ENCODE data around the gene PCNX2. TPM values are rescaled to one million over a fixed set of nuclear protein-coding genes. Genes with fewer than 3 reads are reported as not detected.
"Not testable (repeated sequence)": the region's sequence is repeated elsewhere in the genome, so short reads cannot be mapped to it uniquely, and the experiment has no call there.

Gene PCNX2
- total RNA-seq, 1 experiment from 2014 or later = 11.0 TPM

- no peaks in the 10 kb centered on the region; the same call in 1 of the 2 replicates for H3K36me3 ChIP-seq
- H3K4me1 ChIP-seq (replicated peaks) = no peaks in the 10 kb centered on the region
- no peak overlapping the region for H3K27ac ChIP-seq
- no peak overlapping the region for H3K4me3 ChIP-seq
- DNase-seq (ENCODE audit: low read depth in 1 of 2, low spot score in 2 of 2) = no peak
- no peaks in the 10 kb centered on the region for H3K9me3 ChIP-seq (replicated peaks)
- H3K27me3 ChIP-seq (replicated peaks) = no peaks in the 10 kb centered on the region
Observed at GRCh38 chr1:233097959-233098580, 197.5 kb downstream of the PCNX2 start.

DNA sequence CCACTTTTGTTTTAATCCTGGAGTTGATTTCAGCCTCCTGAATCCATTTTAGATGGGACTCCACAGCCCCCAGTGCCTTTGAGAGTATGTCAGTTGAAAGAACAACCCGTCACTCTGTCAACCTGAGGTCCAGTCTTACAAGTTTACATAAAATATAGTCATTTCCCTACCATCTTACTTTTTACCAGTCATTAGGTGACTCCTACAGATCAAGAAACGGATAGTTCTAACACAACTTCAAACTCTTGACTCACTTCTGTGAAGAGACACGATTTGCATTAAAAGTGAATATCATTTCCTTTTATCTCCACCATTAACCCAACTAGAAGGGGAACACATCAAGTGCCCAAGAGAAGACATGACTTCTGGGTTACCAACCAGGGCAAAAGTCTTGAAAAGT lies 198.0 kb downstream of the PCNX2 start:
- H3K9me3 ChIP-seq (replicated peaks) = no peaks in the 10 kb centered on the region
- H3K4me1 ChIP-seq (replicated peaks) = no peaks in the 10 kb centered on the region
- H3K4me3 ChIP-seq = no peak overlapping the region
- DNase-seq (ENCODE audit: low read depth in 1 of 2, low spot score in 2 of 2) = no peak
- H3K27me3 ChIP-seq (replicated peaks) = no peaks in the 10 kb centered on the region
- no peaks in the 10 kb centered on the region; the same call in 1 of the 2 replicates for H3K36me3 ChIP-seq
- no peak overlapping the region for H3K27ac ChIP-seq

- Histone ChIP-seq H3K36me3 (no peaks in the 10 kb centered on the region; the same call in 1 of the 2 replicates), H3K4me1 (replicated peaks) (no peaks in the 10 kb centered on the region), H3K27me3 (replicated peaks) (no peaks in the 10 kb centered on the region), H3K9me3 (replicated peaks) (no peaks in the 10 kb centered on the region), H3K4me3 (no peak overlapping the region), H3K27ac (no peak overlapping the region)
- no peak for DNase-seq (ENCODE audit: low read depth in 1 of 2, low spot score in 2 of 2)
Observed at GRCh38 chr1:233094691-233095090, 200.8 kb downstream of the PCNX2 start.

DNA sequence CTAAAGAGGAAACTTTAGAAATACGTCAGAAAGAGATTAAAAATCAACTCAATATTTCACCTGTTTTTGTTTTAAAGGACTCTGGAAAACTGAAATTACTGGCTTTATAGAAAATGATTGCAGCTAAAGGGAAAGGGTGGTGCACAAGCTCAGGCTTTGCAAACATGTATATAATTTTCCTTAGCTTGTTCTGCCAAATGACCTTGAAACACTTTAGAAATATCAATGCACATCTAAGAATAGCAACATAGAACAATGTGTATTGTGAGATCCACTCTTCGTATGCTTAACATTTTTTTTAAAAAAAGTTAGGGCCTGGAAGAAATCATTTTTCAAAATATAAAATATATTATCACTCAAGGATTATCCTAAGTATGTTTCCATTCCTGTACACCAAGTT lies 201.3 kb downstream of the PCNX2 start:
- Histone ChIP-seq H3K9me3 (replicated peaks) (no peaks in the 10 kb centered on the region), H3K4me3 (no peak overlapping the region), H3K27ac (no peak overlapping the region), H3K4me1 (replicated peaks) (no peaks in the 10 kb centered on the region), H3K27me3 (replicated peaks) (no peaks in the 10 kb centered on the region), H3K36me3 (no peaks in the 10 kb centered on the region; the same call in 1 of the 2 replicates)
- no peak for DNase-seq (ENCODE audit: low read depth in 1 of 2, low spot score in 2 of 2)

GRCh38 chr1:233090746-233091494 lies 204.6 kb downstream of the PCNX2 start:
- H3K4me1 ChIP-seq (replicated peaks) = 0 out of 2 replicates have a peak, but pooled peaks cover under 1% of the 10 kb centered on the region
- no peaks in the 10 kb centered on the region for H3K9me3 ChIP-seq (replicated peaks)
- H3K27ac ChIP-seq = no peak overlapping the region
- no peak overlapping the region for H3K4me3 ChIP-seq
- DNase-seq (ENCODE audit: low read depth in 1 of 2, low spot score in 2 of 2) = no peak
- H3K36me3 ChIP-seq = no peaks in the 10 kb centered on the region
- no peaks in the 10 kb centered on the region for H3K27me3 ChIP-seq (replicated peaks)

- H3K9me3 ChIP-seq (replicated peaks) = no peaks in the 10 kb centered on the region
- H3K27ac ChIP-seq = no peak overlapping the region
- H3K27me3 ChIP-seq (replicated peaks) = no peaks in the 10 kb centered on the region
- H3K4me3 ChIP-seq = no peak overlapping the region
- H3K36me3 ChIP-seq = no peaks in the 10 kb centered on the region
- no peak for DNase-seq (ENCODE audit: low read depth in 1 of 2, low spot score in 2 of 2)
- H3K4me1 ChIP-seq (replicated peaks) = peaks cover 16% of the 10 kb centered on the region
Observed at GRCh38 chr1:233089251-233089650, 206.3 kb downstream of the PCNX2 start.

GRCh38 chr1:233088613-233089012 lies 206.9 kb downstream of the PCNX2 start:
- Histone ChIP-seq H3K27me3 (replicated peaks) (no peaks in the 10 kb centered on the region), H3K4me3 (no peak overlapping the region), H3K36me3 (no peaks in the 10 kb centered on the region), H3K4me1 (replicated peaks) (peaks cover 19% of the 10 kb centered on the region), H3K9me3 (replicated peaks) (no peaks in the 10 kb centered on the region), H3K27ac (no peak overlapping the region)
- no peak for DNase-seq (ENCODE audit: low read depth in 1 of 2, low spot score in 2 of 2)

DNA sequence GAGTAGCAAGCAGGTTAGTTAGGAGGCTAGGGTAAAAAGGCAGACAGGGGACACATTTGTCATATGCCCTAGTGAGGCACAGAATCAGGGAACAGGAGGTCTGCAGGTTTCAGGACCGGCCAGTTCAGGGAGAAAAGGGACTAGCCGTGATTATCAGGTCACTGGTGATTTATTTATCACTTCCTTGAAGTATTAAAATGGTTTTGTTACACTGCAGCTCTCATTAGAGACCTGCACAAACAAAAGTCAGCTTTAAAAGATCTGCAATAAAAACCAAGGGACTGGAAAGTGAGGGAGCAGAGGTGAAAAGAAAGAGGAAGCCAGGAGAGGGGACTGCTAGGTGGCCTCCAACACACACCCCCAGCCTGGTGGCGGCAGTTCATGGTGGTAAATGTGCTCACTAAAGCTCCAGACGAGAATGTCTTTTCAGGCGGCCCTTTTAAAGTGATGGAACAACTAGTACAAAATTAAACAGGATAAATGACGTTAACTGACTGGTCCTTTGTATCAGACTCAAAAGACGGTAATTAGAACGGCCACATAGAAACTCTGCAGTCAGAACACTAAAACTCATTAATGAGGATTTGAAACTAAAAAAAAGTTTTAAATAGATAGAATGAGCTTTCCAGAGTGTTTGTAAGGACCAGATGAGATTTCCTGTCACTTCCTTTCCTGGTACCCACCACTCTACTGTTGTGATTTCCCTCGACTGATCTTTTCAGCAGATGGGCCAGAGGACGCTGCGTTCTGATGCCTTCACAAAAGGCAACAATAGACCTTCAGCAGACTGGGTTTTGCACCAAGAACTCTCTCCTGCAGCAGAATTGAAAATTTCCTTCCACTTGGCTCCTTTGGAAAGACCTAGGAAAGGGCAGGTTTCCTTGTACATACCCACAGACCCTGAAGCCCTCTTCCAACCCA lies 208.3 kb downstream of the PCNX2 start:
- Histone ChIP-seq H3K27ac (no peak overlapping the region), H3K4me1 (replicated peaks) (peaks cover 19% of the 10 kb centered on the region), H3K4me3 (no peak overlapping the region), H3K9me3 (replicated peaks) (no peaks in the 10 kb centered on the region), H3K36me3 (no peaks in the 10 kb centered on the region), H3K27me3 (replicated peaks) (no peaks in the 10 kb centered on the region)
- DNase-seq (ENCODE audit: low read depth in 1 of 2, low spot score in 2 of 2) = no peak

DNA sequence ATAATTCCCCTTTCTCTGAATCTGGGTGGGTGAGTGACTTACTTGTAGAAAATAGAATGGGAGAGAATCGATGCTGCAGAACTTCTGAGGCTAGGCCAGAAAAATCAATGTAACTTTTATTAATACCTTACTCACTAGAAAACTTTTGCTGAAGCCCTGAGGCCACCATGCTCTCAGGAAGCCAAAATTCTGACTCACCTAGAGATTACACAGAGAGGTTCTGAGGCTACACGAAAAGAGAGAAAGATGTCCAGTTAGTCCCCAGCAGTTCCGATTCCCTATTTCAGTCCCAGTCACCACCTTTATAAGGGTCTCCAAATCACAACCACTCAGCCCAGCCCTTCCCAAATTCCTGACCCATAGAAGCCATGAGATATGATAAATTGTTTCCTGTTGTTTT lies 210.0 kb downstream of the PCNX2 start:
- no peak for DNase-seq (ENCODE audit: low read depth in 1 of 2, low spot score in 2 of 2)

DNA sequence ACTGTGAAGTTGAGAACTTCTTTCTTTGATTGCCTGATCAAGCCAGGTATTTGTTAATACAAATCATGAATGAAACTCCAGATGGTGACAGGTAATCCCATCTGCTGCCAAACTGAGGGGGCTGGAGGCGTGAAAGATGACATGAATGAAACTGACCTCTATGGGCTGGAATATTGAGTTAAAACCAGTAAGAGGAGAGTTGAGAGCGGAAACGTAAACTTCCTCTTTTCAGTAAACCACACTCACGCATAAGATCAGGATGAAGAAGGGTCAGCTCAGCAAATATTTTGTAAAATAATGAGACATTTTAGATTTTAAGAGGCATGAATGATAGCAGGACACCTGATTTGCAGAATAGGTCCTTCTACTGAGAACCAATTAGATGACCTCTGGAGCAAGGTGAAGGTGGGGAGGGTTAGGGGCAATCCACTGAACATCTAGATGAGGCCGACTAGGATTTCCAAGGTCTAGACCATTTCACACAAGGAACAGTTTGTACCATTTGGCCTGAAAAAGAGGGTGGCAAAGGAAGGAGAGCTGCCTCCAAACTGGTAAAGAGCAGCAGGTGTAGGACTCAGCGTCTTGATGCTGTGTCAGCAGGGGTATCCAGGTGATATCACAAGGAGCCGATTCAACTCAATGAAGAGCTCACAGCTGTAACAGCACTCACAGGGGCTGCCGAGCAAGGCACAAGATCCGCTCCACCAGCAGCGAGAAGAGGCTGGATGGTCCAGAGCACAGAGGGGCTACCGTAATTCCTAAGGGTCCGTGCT lies 212.6 kb downstream of the PCNX2 start:
- H3K36me3 ChIP-seq = no peaks in the 10 kb centered on the region
- no peak overlapping the region for H3K4me3 ChIP-seq
- no peaks in the 10 kb centered on the region for H3K27me3 ChIP-seq (replicated peaks)
- H3K9me3 ChIP-seq (replicated peaks) = no peaks in the 10 kb centered on the region
- H3K27ac ChIP-seq = no peak overlapping the region
- peaks cover 29% of the 10 kb centered on the region for H3K4me1 ChIP-seq (replicated peaks)
- DNase-seq (ENCODE audit: low read depth in 1 of 2, low spot score in 2 of 2) = no peak

More for the DNA sequence above, 210.0 kb downstream of the PCNX2 start:
- peaks cover 29% of the 10 kb centered on the region for H3K4me1 ChIP-seq (replicated peaks)
- H3K36me3 ChIP-seq = no peaks in the 10 kb centered on the region
- no peak overlapping the region for H3K27ac ChIP-seq
- H3K4me3 ChIP-seq = no peak overlapping the region
- no peaks in the 10 kb centered on the region for H3K27me3 ChIP-seq (replicated peaks)
- no peaks in the 10 kb centered on the region for H3K9me3 ChIP-seq (replicated peaks)

- H3K9me3 ChIP-seq (replicated peaks) = no peaks in the 10 kb centered on the region
- peaks cover 29% of the 10 kb centered on the region for H3K4me1 ChIP-seq (replicated peaks)
- no peak overlapping the region for H3K27ac ChIP-seq
- DNase-seq (ENCODE audit: low read depth in 1 of 2, low spot score in 2 of 2) = peak; percentile 29 to 54
- H3K4me3 ChIP-seq = no peak overlapping the region
- H3K27me3 ChIP-seq (replicated peaks) = no peaks in the 10 kb centered on the region
- H3K36me3 ChIP-seq = no peaks in the 10 kb centered on the region
Observed at GRCh38 chr1:233081735-233082134, 213.8 kb downstream of the PCNX2 start.

DNA sequence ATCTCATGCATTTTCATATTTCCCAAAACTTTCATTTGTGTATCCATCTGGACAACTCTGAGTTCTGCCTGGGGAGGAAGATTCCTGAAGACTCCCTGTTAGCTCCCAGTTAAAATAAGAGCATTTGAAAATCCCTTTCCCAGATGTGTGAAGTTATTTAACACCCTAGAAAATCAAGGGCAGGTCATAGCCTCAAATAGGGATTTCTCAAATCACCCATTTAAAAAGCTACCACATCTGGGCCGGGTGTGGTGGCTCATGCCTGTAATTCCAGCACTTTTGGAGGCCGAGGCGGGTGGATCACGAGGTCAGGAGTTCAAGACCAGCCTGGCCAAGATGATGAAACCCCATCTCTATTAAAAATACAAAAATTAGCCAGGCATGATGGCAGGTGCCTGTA lies 214.7 kb downstream of the PCNX2 start:
- H3K27me3 ChIP-seq (replicated peaks); DNase-seq (ENCODE audit: low read depth in 1 of 2, low spot score in 2 of 2); H3K27ac ChIP-seq; H3K36me3 ChIP-seq; H3K9me3 ChIP-seq (replicated peaks); H3K4me3 ChIP-seq: not testable (repeated sequence)
- H3K4me1 ChIP-seq (replicated peaks) = peaks cover 27% of the 10 kb centered on the region

DNA sequence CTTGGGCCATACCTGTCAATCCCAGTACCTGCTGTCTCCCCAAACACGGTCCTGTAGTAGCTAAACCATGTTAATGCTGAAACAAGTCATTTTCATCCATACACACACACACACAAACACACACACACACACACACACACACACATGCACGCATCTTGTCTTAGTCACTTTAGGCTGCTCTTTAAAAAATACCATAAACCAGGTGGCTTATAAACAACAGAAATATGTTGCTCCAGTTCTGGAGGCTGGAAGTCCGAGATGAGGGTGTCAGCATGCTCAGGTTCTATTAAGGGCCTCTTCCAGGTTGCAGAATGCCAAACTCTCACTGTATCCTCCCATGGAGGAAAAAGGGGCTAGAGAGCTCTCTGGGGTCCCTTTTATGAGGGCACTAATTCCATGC lies 215.2 kb downstream of the PCNX2 start:
- Histone ChIP-seq H3K9me3 (replicated peaks) (no peaks in the 10 kb centered on the region), H3K27me3 (replicated peaks) (no peaks in the 10 kb centered on the region), H3K4me1 (replicated peaks) (peaks cover 26% of the 10 kb centered on the region), H3K4me3 (no peak overlapping the region), H3K27ac (no peak overlapping the region), H3K36me3 (no peaks in the 10 kb centered on the region)
- no peak for DNase-seq (ENCODE audit: low read depth in 1 of 2, low spot score in 2 of 2)
